PC-9 (cell line): ENCODE measurements around the gene NOC4L. TPM values are rescaled to one million over a fixed set of nuclear protein-coding genes. Genes with fewer than 3 reads are reported as not detected.

Source experiments
- BruUV-seq: library from RNA; stranded (reverse); fragments of 400-500 nt; replicated peaks from 2 replicates; lab custom pipeline; 2021; lab: Mats Ljungman, UMichigan
- CTCF ChIA-PET: fragments of 300-600 bp; sonication (Branson Sonifier 250); formaldehyde crosslinking; loops from one replicate; lab custom pipeline; 2022; ENCODE audit warnings: antibody characterized with exemption; lab: Charles Lee
- POLR2A ChIA-PET: fragments of 300-600 bp; sonication (Branson Sonifier 250); formaldehyde crosslinking; loops from one replicate; lab custom pipeline; 2022; ENCODE audit warnings: antibody characterized with exemption; ENCODE audit not compliant: unreplicated experiment; lab: Charles Lee
- DNase-seq, 2 experiments: peaks; one replicate each; pipeline versions ENCODE4 v3.0.0 to v3.0.0-alpha.2; 2015 to 2022; ENCODE audit warnings: mixed read lengths in 1 of 2
- H2AFZ ChIP-seq: fragments of 200-600 bp; sonication (generic); 2 replicates; pipeline ENCODE4 v1.8.1; 2017; ENCODE audit warnings: antibody characterized with exemption
- H3F3A ChIP-seq: fragments of 200-600 bp; sonication (generic); 2 replicates; pipeline ENCODE4 v1.8.1; 2017; ENCODE audit warnings: antibody characterized with exemption, mild to moderate bottlenecking, low read depth; ENCODE audit not compliant: insufficient read depth
- H3K27ac ChIP-seq: fragments of 200-600 bp; sonication (generic); 2 replicates; pipeline ENCODE4 v1.6.1; 2016; ENCODE audit warnings: mixed run types
- H3K27me3 ChIP-seq: fragments of 200-600 bp; sonication (generic); 2 replicates; pipeline ENCODE4 v1.6.1; 2016; ENCODE audit warnings: low read depth, mixed run types; ENCODE audit not compliant: insufficient read depth
- H3K36me3 ChIP-seq: fragments of 200-600 bp; sonication (generic); 2 replicates; pipeline ENCODE4 v1.6.1; 2016; ENCODE audit warnings: low read depth, mixed run types
- H3K4me1 ChIP-seq: fragments of 200-600 bp; sonication (generic); replicated peaks from 2 replicates; pipeline ENCODE4 v1.6.1; 2016; ENCODE audit warnings: mixed run types; ENCODE audit not compliant: insufficient read depth
- H3K4me2 ChIP-seq: fragments of 200-600 bp; sonication (generic); 2 replicates; pipeline ENCODE4 v1.6.1; 2017; ENCODE audit warnings: mixed run types
- H3K4me3 ChIP-seq: fragments of 200-600 bp; sonication (generic); 2 replicates; pipeline ENCODE4 v1.6.1; 2016; ENCODE audit warnings: mixed run types
- H3K79me2 ChIP-seq: fragments of 200-600 bp; sonication (generic); 2 replicates; pipeline ENCODE4 v1.6.1; 2017; ENCODE audit warnings: low read depth, mixed run types
- H3K9me2 ChIP-seq: fragments of 200-600 bp; sonication (generic); 2 replicates; pipeline ENCODE4 v1.8.1; 2017; ENCODE audit warnings: mild to moderate bottlenecking; ENCODE audit not compliant: insufficient read depth
- H3K9me3 ChIP-seq: fragments of 200-600 bp; sonication (generic); 2 replicates; pipeline ENCODE4 v1.8.1; 2016; ENCODE audit warnings: low read depth; ENCODE audit not compliant: insufficient read depth
- H4K20me1 ChIP-seq: fragments of 200-600 bp; sonication (generic); 2 replicates; pipeline ENCODE4 v1.8.1; 2017; ENCODE audit not compliant: insufficient read depth
- EZH2 ChIP-seq: fragments of 200-600 bp; sonication (generic); IDR thresholded peaks from 2 replicates; pipeline ENCODE4 v1.8.0; 2017; ENCODE audit warnings: antibody characterized with exemption, low read depth
- intact Hi-C: fragments of 100-400 bp; cut with micrococcal nuclease; formaldehyde crosslinking; loops from one replicate; pipeline ENCODE4 v1.10.0; 2022; ENCODE audit not compliant: unreplicated experiment
- total RNA-seq: library from RNA; stranded (reverse); gene quantifications from 2 replicates; pipeline ENCODE4 v1.2.3, GENCODE V29; 2021
- TF ChIP-seq, protein P1 (sequence below): fragments of 200-600 bp; sonication (generic); conservative IDR thresholded peaks from 2 replicates; pipeline ENCODE4 v1.6.1; 2017; ENCODE audit warnings: mixed run types, antibody characterized with exemption, mild to moderate bottlenecking, moderate library complexity

Gene NOC4L
- total RNA-seq, 1 experiment from 2014 or later, result 27.1 TPM

DNA sequence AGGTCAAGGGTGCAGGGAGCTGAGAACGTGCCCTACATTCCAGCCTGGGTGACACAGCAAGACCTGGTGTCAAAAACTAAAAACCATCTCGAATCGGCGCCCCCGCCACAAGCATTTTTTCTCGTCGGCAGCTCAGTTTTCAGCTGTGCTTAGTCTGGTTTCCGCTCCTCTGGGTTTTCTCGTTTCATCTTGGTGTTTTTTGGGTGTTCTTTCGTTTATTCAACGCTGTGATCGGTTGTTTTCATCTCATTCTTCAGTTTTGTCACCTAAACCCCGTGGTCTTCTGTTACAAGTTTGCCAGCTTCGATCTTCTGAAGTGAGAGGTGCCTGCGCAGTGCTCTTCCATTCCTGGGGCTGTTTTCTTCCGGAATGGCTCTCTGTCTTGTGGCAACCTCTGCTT is 41.4 kb downstream of the NOC4L start:
- CTCF ChIA-PET, result interaction anchor here (0.5 kb wide), 1 partner anchor 20 kb away, joined by 13 read pairs; no protein-coding TSS in a partner anchor
- intact Hi-C loops, result no loop called here
- Histone ChIP-seq H3K9me2 (no peaks in the 10 kb centered on the region), H3K79me2 (no peaks in the 10 kb centered on the region), H3K4me2 (no peak overlapping the region), H3K4me3 (no peak overlapping the region), H3K27me3 (peaks cover 96% of the 10 kb centered on the region), H3K9me3 (no peaks in the 10 kb centered on the region), H2AFZ (no peak overlapping the region), H3K27ac (no peak overlapping the region), H3K36me3 (no peaks in the 10 kb centered on the region), H4K20me1 (no peaks in the 10 kb centered on the region), H3K4me1 (no peaks in the 10 kb centered on the region), H3F3A (0 out of 2 replicates have a peak, but pooled peaks cover 4% of the 10 kb centered on the region)
- TF ChIP-seq EZH2, result no peak
- TF ChIP-seq, protein P1, sequence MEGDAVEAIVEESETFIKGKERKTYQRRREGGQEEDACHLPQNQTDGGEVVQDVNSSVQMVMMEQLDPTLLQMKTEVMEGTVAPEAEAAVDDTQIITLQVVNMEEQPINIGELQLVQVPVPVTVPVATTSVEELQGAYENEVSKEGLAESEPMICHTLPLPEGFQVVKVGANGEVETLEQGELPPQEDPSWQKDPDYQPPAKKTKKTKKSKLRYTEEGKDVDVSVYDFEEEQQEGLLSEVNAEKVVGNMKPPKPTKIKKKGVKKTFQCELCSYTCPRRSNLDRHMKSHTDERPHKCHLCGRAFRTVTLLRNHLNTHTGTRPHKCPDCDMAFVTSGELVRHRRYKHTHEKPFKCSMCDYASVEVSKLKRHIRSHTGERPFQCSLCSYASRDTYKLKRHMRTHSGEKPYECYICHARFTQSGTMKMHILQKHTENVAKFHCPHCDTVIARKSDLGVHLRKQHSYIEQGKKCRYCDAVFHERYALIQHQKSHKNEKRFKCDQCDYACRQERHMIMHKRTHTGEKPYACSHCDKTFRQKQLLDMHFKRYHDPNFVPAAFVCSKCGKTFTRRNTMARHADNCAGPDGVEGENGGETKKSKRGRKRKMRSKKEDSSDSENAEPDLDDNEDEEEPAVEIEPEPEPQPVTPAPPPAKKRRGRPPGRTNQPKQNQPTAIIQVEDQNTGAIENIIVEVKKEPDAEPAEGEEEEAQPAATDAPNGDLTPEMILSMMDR, result no peak
- POLR2A ChIA-PET, result no interaction called here
- BruUV-seq, result no TSS peak
- no peak for DNase-seq

GRCh38 chr12:132186208-132186856 is 42.1 kb downstream of the NOC4L start:
- ChIA-PET POLR2A (no interaction called here), CTCF (interaction anchor here (0.5 kb wide), 1 partner anchor 20 kb away, joined by 13 read pairs; no protein-coding TSS in a partner anchor)
- BruUV-seq, result no TSS peak
- H3K27me3 ChIP-seq, result peaks cover 96% of the 10 kb centered on the region
- H3K36me3 ChIP-seq, result no peaks in the 10 kb centered on the region
- H2AFZ ChIP-seq, result no peak overlapping the region
- no peaks in the 10 kb centered on the region for H3K9me3 ChIP-seq
- no peaks in the 10 kb centered on the region for H3K9me2 ChIP-seq
- H3K4me1 ChIP-seq, result no peaks in the 10 kb centered on the region
- 0 out of 2 replicates have a peak, but pooled peaks cover under 1% of the 10 kb centered on the region for H3F3A ChIP-seq
- intact Hi-C loops, result no loop called here
- H3K4me2 ChIP-seq, result no peak overlapping the region
- H3K4me3 ChIP-seq, result no peak overlapping the region
- H3K27ac ChIP-seq, result no peak overlapping the region
- no peak for DNase-seq
- TF ChIP-seq, protein P1, result no peak
- TF ChIP-seq EZH2, result no peak
- no peaks in the 10 kb centered on the region for H4K20me1 ChIP-seq
- H3K79me2 ChIP-seq, result no peaks in the 10 kb centered on the region

GRCh38 chr12:132186857-132187620 is 42.8 kb downstream of the NOC4L start:
- TF ChIP-seq EZH2, result no peak
- TF ChIP-seq, protein P1, result no peak
- Histone ChIP-seq H3K4me1 (no peaks in the 10 kb centered on the region), H3K9me3 (no peaks in the 10 kb centered on the region), H3K9me2 (no peaks in the 10 kb centered on the region), H2AFZ (no peak overlapping the region), H3K79me2 (no peaks in the 10 kb centered on the region), H3K36me3 (no peaks in the 10 kb centered on the region), H3K4me3 (no peak overlapping the region), H3K4me2 (no peak overlapping the region), H3K27ac (no peak overlapping the region), H3K27me3 (peaks cover 100% of the 10 kb centered on the region), H3F3A (no peaks in the 10 kb centered on the region), H4K20me1 (no peaks in the 10 kb centered on the region)
- no peak for DNase-seq
- no TSS peak for BruUV-seq
- ChIA-PET POLR2A (no interaction called here), CTCF (no interaction called here)
- intact Hi-C loops, result no loop called here
